ENCODE data around the gene SLC16A10.
"Not testable (repeated sequence)": the region's sequence is repeated elsewhere in the genome, so short reads cannot be mapped to it uniquely, and the experiment has no call there.

SLC16A10 gene

DNA sequence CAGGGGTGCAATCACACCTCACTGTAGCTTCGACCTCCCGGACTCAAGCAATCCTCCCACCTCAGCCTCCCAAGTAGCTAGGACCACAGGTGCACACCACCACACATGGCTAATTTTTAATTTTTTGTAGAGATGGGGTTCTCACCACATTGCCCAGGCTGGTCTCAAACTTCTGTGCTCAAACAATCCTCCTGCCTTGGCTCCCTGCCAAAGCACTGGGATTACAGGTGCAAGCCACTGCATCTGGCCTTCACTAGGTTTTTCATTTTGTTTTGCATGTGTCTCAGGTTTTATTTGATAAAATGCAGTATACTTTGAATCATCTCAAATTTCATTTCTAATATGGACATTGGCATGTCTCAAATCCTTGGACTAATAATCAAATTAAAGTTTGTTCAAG lies 98.7 kb downstream of the SLC16A10 start:
- no peak for DNase-seq (ENCODE audit: low read depth)

DNA sequence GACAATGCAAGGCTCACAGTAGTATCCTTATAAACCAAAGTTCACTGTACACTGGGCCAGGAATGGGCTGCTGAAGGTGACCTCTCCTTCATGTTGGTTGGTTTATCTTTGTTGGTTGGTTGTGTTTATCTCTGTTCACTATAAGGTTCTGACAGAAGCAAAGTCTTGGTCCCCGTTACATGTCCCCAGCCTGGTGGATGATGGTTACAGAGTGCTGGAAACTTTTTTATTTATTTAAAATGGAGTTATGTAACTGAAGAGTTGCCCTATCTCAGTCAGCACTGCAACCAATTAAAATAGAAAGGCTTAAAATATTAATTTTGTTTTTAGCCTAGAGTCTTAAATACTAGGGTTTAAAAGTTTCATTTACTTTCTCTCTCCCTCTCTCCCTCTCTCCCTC lies 100.6 kb downstream of the SLC16A10 start:
- no peak for DNase-seq (ENCODE audit: low read depth)

DNA sequence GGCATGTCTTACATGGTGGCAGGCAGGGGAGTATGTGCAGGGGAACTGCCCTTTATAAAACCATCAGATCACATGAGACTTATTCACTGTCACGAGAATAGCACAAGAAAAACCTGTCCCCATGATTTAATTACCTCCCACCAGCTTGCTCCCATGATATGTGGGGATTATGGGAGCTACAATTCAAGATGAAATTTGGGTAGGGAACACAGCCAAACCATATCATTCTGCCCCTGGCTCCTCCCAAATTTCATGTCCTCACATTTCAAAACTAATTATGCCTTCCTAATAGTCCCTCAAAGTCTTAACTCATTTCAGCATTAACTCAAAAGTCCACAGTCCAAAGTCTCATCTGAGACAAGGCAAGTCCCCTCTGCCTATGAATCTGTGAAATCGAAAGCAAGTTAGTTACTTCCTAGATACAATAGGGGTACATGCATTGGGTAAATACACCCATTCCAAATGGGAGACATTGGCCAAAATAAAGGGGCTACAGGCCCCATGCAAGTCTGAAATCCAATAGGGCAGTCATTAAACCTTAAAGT lies 102.4 kb downstream of the SLC16A10 start:
- DNase-seq (ENCODE audit: low read depth): not testable (repeated sequence)

DNA sequence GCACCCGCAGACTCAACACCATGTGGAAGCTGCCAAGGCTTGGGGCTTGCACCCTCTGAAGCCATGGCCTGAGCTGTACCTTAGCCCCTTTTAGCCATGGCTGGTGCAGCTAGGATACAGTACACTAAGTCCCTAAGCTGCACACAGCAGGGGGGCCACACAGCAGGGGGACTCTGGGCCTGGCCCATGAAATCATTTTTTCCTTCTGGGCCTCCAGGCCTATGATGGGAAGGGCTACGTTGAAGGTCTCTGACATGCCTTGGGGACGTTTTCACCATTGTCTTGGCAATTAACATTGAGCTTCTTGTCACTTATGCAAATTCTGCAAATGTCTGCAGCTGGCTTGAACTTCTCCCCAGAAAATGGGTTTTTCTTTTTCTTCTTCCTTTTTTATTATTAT lies 103.3 kb downstream of the SLC16A10 start:
- DNase-seq (ENCODE audit: low read depth): no peak

DNA sequence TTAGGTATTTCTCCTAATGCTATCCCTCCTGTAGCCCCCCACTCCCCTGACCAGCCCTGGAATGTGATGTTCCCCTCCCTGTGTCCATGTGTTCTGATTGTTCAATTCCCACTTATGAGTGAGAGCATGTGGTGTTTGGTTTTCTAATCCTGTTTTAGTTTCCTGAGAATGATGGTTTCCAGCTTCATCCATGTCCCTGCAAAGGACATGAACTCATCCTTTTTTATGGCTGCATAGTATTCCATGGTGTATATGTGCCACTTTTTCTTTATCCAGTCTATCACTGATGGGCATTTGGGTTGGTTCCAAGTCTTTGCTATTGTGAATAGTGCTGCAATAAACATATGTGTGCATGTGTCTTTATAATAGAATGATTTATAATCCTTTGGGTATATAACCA lies 103.8 kb downstream of the SLC16A10 start:
- DNase-seq (ENCODE audit: low read depth): not testable (repeated sequence)

DNA sequence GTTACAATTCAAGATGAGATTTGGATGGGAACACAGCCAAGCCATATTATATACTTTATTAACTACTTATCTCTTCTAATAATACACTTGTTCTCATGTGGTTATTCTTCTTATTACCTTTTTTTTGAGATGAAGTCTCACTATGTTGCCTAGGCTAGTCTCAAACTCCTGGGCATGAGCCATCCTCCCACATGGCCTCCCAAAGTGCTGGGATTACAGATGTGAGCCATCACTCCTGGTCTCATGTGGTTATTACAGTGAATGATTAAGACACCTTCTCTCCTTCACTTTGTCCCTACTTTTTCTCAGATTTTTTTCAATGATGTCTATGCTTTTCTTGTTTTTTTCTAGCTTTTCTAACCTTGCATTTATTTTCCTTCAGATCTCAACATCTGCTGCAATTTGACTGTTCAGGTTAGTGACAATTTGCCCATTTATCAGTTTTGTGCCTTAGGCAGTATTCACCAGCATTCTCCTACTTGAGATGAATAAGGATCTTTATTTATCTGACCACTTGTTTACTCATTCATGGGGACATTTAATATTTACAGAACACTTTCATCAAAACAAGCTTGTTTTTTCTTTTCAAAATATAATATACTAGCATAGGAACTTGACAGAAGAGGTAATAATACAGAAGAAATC lies 105.7 kb downstream of the SLC16A10 start:
- DNase-seq (ENCODE audit: low read depth): no peak

DNA sequence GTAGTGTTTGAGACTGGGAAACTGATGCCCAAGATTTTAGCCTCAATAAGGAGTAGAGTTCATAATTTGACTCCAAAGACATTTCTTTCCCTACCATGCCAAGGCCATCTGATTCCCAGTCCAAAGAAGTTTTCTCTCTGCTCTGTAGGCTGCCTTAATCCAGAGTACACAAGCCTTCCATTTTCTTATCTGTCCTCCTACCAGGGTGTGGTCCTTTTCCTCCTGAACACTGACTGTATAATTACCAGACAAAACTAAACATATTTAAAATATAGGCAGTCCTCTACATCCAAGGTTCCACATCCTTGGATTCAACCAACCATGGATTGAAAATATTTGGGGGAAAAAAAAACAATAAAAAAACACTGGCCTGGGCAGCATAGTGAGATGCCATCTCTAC lies 108.4 kb downstream of the SLC16A10 start:
- DNase-seq (ENCODE audit: low read depth): no peak

DNA sequence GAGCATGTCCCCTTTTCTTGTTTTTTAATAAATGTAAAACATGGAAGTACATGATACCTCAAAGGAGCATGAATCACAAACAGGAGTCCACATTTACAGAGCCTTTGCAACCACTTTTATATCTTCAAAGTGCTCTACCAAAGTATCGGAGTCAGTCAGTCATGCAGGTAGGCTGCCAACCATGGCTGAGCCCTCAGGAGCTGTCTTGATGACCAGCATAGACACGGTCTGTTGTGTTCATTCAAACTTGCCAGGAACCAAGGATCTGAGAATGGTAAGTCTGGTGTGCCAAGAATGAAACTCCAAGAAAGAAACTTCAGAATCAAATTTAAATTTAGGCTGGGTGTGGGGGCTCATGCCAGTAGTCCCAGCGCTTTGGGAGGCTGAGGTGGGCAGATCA lies 111.5 kb downstream of the SLC16A10 start:
- DNase-seq (ENCODE audit: low read depth): no peak

DNA sequence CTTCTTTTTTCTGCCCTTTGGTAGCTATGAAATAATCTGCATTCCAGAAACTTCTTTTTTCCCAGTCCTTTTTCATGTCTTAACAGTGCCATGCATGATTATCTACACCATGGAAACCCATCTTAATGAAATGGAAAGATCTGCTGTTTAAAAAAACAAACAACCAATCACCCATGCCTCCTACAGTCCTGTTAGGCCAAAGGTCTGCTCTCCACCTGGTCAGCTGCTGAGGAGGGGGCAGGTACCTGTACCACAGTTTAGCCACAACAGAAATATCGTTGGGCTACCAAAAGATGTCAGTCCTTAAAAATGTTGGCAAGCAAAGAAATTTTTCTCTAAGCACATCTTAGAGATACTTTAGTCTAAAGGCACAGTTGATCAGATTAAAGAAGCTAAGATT lies 112.6 kb downstream of the SLC16A10 start:
- DNase-seq (ENCODE audit: low read depth): no peak

DNA sequence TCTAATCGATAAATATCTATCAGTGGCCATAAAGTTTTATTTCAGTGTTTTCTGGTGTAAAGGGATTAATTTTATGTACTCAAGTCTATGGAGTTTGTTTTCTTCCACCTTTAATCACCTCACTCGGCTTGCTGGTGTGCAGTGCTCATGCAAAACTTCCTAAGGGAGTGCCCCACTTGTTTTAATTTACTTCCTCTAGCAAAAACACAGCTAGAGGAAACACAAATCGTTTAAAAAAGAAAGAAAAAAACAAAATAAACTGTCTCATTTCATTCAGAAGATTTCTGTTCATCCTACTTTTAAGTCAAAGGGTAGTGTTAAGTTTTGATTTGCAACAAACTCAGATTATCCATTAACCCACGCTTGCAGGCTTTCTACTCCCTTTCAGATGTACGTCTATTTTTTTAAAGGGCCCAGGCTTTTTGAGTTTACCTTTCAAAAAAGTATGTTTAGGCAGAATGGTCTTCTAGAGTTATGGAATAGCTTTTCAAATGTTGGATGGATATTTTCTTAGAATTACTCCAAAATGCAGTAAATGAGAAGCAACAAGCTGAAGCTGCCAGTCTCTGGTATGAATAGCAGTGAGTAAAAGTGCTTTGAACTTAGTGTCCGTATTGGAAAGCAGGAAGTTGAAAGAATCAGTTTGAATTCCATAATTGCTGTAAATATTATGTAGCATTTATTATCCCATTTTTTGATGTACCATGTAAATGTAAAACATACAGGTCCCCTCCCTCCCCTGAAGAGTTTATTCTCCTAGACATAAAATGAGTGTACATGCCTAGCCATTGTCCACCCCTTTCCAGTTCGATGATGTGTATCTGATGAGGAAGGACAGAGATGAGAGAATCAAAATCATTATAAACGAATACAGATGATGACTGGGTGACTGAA lies 113.3 kb downstream of the SLC16A10 start:
- DNase-seq (ENCODE audit: low read depth): no peak

DNA sequence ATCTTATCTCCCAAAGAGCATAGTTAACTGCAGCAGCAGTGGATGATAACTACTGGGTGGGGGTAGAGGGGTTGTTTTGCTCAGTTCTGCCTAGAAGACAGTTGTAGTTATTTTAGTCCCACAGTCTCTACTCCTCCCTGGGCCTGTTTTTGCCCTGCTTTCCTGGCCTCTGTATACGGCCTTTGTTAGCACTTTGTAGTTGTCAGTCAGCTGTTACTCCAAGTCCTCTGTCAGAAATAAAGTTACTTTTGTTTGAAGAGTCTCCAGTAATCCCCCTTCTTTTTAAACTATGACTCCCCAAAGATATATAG lies 113.9 kb downstream of the SLC16A10 start:
- DNase-seq (ENCODE audit: low read depth): no peak

DNA sequence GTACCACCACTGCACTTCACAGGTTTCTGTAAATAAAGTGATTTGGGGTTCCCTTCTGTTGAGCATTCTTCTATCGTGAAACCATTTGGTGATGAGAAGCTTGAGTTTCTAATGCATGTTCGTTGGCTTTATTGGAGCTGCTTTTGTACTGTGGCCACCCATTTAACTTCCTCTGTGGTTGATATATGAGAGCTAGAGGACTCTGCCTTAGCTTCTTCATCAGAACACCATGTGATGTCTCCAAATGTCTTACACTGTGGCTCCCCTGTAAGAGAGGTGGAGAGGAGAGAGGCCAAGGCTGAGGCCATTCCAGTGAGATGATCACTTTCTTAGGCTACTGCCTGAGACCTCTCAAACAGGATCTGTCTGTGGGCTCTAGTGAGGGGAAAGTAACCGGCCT lies 114.5 kb downstream of the SLC16A10 start:
- DNase-seq (ENCODE audit: low read depth): no peak

DNA sequence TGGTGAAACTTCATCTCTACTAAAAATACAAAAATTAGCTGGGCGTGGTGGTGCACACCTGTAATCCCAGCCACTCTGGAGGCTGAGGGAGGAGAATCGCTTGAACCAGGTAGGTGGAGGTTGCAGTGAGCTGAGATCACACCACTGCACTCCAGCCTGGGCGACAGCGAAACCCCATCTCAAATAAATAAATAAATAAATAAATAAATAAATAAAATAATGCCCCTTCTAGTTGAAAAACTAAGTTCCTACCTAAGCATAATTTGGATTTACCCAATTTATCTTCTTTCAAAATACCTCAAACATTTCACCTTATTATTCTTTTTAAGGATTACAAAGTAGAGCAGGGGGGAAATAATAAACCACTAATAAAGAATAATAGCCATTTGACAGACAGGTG lies 116.2 kb downstream of the SLC16A10 start:
- DNase-seq (ENCODE audit: low read depth): not testable (repeated sequence)

DNA sequence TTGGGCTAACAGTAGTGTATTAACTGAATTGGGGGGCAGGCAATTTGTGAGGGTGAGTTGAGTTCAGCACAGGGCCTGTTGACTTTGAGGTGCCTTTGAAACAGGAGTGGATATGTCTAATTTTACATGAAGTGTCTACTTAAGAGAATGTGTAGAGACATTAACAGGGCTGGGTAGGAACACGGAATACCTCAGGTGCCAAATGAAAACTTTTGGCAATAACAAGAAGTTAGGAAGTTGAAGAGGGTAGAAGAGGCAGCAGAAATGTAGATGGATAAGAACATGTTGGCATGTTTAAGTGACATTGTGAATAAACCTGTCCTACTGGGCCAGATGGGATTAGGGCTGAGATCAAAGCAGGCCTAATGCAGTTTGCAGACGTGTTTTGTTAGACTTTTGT lies 117.0 kb downstream of the SLC16A10 start:
- DNase-seq (ENCODE audit: low read depth): no peak

DNA sequence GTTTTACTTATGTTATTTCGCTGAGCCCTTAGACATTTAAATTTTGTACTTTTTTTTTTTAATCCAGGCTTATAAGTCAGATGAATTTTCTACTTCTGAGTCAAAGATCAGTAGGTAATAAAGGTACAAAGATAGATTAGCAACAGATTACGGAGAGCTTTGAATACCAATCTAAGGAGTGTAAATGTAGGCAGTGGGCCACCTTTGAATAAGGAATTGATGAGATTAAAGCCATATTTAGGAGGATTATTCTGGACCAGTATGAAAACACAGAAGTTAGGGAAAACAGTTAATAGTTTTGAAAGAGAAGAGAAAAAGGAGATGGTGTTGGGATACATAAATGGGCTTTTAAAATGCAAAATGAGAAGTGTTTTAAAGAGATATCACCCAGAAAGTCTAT lies 117.6 kb downstream of the SLC16A10 start:
- no peak for DNase-seq (ENCODE audit: low read depth)

DNA sequence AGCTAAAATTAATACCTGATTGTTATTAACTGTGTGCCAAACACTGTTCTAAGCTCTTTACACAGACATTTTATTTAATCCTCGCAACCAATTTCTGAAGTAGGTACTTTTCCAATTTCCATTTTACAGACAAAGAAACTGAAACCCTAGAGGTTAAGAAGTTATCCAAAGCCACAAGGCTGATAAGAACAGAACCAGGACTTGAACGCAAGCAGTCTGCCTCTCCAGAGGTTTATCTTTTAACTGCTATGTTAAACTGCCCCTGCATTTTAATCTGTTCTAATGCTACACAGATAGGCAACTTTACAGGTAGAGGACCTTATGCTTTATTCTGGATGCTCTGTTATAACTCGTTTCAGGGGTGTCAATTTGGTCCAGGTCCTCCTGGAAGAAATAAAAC lies 118.2 kb downstream of the SLC16A10 start:
- DNase-seq (ENCODE audit: low read depth): no peak

DNA sequence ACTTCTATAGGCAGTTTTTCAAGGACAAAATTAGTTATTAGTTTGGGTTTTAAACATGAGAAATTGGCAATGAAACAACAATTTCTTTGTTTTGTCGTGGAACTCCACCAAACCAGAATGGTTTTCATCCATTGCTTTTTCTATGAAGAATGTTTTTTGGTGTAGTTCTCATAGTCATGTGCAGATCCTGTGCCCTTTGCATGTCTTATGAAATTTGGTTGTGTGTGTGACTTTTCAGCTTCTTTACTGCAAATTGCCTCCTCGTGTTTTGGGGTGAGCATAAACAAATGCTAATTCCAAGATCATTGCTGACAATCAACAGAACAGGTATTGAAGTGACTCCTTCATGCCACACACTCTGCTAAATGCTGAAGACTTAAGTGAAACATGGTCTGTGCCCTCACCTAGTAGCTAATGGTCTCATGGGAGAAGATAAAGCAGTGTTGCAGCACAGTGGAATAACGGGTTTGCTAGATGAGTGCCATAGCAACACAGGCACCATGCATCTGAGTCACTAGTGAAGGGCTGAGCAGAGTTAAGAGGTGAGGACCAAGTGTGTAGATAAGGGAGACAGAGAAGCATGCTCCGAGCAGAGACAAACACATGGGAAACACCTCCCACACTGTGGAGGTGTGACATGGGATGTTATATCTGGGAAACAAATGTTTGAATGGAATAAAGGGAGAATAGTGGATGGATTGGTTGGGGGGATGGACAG lies 120.0 kb downstream of the SLC16A10 start:
- DNase-seq (ENCODE audit: low read depth): no peak

DNA sequence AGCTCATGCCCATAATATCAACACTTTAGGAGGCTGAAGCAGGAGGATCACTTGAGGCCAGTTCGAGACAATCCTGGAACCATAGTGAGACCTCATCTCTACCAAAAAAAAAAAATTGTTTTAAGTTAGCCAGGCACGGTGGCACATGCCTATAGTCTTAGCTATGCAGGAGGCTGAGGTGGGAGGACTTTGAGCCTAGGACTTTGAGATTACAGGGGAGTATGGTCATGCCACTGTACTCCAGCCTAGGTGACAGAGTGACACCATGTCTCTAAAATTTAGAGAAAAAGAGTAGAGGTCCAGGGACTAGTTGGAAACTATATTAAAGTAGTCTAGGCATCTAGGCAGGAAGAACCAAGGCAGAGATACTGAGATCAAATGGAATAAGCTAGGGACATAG lies 121.6 kb downstream of the SLC16A10 start:
- no peak for DNase-seq (ENCODE audit: low read depth)

DNA sequence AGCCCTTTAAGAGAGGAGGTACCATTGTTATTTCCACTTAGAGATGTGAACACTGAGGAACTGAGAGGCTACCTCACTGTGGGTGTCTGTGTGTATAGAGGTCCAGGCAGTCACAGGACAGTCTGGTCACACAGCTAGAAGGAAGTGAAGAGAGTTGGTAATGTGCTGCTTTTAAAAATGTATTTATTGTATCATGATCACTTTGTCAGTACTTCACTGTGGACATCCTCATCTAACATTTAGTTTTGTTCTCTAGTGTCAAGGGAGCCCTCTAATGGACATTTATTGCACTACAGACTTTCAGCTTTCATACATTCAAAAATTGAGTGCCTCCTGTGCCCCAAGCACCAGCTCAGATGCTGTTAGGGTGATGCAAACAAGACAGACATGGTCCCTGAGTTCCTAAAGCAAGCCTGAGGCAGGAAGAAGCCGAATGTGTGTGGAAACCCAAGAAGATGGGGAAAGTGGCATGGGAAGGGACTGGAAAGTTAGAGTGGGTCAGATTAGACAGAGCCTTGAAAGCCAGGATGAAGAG lies 123.0 kb downstream of the SLC16A10 start:
- DNase-seq (ENCODE audit: low read depth): no peak

DNA sequence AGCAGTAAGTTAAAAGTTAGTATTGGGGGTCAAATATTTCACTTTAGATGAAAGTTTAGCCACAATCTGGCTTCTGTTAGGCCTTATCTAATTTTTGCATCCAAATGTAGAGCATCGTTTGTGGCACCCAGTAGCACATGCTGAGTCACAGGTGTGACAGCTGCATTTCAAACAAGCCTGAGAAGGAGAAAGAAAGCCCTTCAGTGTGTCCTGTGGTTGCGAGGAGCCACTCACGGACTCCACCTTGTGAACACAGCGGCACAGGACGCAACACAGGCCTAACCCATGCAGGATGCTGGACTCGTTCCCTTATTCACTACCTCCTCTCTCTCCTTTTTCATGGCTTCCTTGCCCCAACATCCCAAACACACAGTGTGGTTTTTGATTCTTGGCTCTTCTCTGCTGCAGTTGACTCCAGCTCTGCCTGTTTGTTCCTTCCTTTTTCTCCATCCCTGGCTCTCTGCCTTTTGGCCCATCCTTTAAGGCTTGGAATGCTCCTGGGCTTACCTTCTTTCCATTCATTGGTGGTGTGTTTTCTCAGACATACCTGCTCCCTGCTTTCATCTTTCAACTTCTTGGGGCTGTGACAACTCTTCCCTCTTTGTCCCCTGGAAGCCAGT lies 124.2 kb downstream of the SLC16A10 start:
- DNase-seq (ENCODE audit: low read depth): no peak

DNA sequence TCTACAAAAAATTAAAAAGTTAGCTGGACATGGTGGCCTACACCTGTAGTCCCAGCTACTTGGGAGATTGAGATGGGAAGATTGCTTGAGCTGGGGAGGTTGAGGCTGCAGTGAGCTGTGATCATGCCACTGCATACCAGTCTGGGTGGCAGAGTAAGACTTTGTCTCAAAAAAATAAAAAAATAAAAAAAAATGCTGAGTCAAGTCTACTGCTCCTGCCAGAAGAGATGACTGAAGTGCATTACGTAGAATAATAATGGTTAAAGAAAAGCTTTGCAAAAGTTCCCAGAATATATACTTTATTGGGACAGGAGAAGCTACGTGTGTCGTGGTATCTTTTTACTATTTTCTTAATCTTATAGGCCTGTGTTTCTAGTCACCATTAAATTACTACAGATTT lies 125.3 kb downstream of the SLC16A10 start:
- no peak for DNase-seq (ENCODE audit: low read depth)

DNA sequence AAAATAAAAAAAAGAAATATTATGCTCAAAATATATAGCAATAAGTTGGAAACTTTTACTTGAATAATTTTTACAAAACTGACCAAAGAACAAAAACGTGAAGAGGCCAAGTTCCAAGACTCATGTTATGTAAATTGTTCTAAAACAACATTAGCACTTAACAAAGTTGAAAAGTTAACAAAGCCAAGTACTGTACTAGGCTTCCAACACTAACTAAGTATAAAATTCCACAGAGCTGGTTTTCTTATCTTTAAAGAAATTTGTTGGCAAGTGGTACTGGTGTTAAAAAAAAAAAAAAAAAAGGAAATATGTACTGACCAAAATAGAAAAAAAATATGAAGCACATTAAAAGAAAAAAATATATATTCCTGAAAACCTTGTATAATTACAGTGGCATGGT lies 127.8 kb downstream of the SLC16A10 start:
- DNase-seq (ENCODE audit: low read depth): no peak
